Tibial artery (tissue), 4 donors: Measurements from ENCODE around the gene DHFR.

Experiments used
- DNase-seq, 2 donors: peaks; one replicate each; pipeline ENCODE4 v3.0.0-alpha.2; 2019
- H3K27ac ChIP-seq, 2 donors: fragments of 200-600 bp; sonication (generic) in 1 of 2; 1 replicate in 1 of 2; 2 replicates in 1 of 2; pipeline ENCODE4 v1.5.1; 2018 to 2019; ENCODE audit warnings: mild to moderate bottlenecking in 1 of 2
- H3K27me3 ChIP-seq, 2 donors: fragments of 200-600 bp; sonication (generic) in 1 of 2; one replicate each; pipeline versions ENCODE4 v1.5.1 to v1.6.0; 2016 to 2019
- H3K36me3 ChIP-seq, 3 donors: fragments of 200-600 bp; sonication (generic) in 2 of 3; one replicate each; pipeline ENCODE4 v1.5.1; 2016 to 2019; ENCODE audit warnings: mild to moderate bottlenecking in 2 of 3
- H3K4me1 ChIP-seq, 4 donors: fragments of 200-600 bp; sonication (generic) in 2 of 4; 1 replicate in 3 of 4; 2 replicates in 1 of 4; pipeline ENCODE4 v1.5.1; 2016 to 2019
- H3K4me3 ChIP-seq, 2 donors: fragments of 200-600 bp; sonication (generic) in 1 of 2; 1 replicate in 1 of 2; 2 replicates in 1 of 2; pipeline ENCODE4 v1.5.1; 2018 to 2019; ENCODE audit warnings: mild to moderate bottlenecking in 2 of 2
- H3K9me3 ChIP-seq, 3 donors: fragments of 200-600 bp; sonication (generic) in 1 of 3; one replicate each; pipeline ENCODE4 v1.5.1; 2016 to 2019
- intact Hi-C: fragments of 100-400 bp; cut with DNase I; formaldehyde crosslinking; loops from one replicate; pipeline ENCODE4 v1.15.0; 2023; ENCODE audit warnings: low total_unique reads
- TF ChIP-seq, protein P1 (sequence below), 2 experiments: fragments of 200-600 bp in 1 of 2; fragments of 450-650 bp in 1 of 2; IDR thresholded peaks; one replicate each; pipeline ENCODE4 v1.5.1; 2017 to 2019; ENCODE audit warnings: antibody characterized with exemption in 2 of 2, mild to moderate bottlenecking in 1 of 2, moderate library complexity in 1 of 2

DHFR gene

DNA sequence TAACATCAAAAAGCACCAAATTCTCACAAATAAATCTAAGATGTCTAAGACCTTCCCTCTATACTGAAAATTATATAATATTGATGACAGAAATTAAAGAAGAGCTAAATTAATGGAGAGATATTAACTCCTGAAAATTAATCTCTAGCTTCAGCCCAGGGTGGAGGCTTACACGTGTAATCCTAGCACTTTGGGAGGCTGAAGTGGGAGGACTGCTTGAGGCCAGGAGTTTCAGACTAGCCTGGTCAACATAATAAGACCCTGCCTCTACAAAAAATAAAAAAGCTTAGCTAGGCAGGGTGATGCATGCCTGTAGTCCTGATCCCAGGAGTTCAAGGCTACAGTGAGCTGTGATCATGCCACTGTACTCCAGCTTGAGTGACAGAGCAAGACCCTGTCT is 45.1 kb downstream of the DHFR start:
- H3K4me3 ChIP-seq = no peak overlapping the region
- H3K4me1 ChIP-seq = no peaks in the 10 kb centered on the region
- no peaks in the 10 kb centered on the region for H3K27me3 ChIP-seq
- H3K9me3 ChIP-seq = peaks cover 0 to 7% (median 0%) of the 10 kb centered on the region in 3 donors
- H3K36me3 ChIP-seq = no peaks in the 10 kb centered on the region
- intact Hi-C loops = no loop called here
- H3K27ac ChIP-seq = no peak overlapping the region
- DNase-seq = no peak
- TF ChIP-seq, protein P1, sequence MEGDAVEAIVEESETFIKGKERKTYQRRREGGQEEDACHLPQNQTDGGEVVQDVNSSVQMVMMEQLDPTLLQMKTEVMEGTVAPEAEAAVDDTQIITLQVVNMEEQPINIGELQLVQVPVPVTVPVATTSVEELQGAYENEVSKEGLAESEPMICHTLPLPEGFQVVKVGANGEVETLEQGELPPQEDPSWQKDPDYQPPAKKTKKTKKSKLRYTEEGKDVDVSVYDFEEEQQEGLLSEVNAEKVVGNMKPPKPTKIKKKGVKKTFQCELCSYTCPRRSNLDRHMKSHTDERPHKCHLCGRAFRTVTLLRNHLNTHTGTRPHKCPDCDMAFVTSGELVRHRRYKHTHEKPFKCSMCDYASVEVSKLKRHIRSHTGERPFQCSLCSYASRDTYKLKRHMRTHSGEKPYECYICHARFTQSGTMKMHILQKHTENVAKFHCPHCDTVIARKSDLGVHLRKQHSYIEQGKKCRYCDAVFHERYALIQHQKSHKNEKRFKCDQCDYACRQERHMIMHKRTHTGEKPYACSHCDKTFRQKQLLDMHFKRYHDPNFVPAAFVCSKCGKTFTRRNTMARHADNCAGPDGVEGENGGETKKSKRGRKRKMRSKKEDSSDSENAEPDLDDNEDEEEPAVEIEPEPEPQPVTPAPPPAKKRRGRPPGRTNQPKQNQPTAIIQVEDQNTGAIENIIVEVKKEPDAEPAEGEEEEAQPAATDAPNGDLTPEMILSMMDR (IDR thresholded peaks at IDR 0.05) = no peak

GRCh38 chr5:80608731-80609130 is 46.1 kb downstream of the DHFR start:
- no peaks in the 10 kb centered on the region for H3K36me3 ChIP-seq
- intact Hi-C loops = no loop called here
- peaks cover 0 to 7% (median 0%) of the 10 kb centered on the region in 3 donors for H3K9me3 ChIP-seq
- H3K27ac ChIP-seq = no peak overlapping the region
- no peak overlapping the region for H3K4me3 ChIP-seq
- TF ChIP-seq, protein P1 (IDR thresholded peaks at IDR 0.05) = no peak
- DNase-seq = no peak
- H3K27me3 ChIP-seq = no peaks in the 10 kb centered on the region
- no peaks in the 10 kb centered on the region for H3K4me1 ChIP-seq

DNA sequence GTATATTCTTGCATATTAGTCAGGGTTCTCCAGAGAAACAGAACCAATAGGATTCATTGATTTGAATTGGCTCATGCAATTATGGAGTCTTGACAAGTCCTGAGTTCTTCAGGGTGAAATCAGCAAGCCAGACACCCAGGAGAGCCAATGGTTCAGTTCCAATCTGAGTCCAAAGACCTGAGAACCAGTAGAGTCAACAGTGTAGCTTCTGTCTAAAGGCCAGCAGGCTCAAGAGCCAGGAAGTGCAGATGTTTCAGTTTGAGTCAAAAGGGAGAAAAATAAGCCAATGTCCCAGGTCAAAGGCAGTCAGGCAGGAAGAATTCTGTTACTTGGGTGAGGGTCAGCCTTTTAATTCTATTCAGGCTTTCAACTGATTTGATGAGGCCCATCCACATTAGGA is 47.0 kb downstream of the DHFR start:
- Histone ChIP-seq H3K36me3 (no peaks in the 10 kb centered on the region), H3K27me3 (no peaks in the 10 kb centered on the region), H3K4me3 (no peak overlapping the region), H3K27ac (no peak overlapping the region), H3K4me1 (no peaks in the 10 kb centered on the region), H3K9me3 (peaks cover 0 to 7% (median 0%) of the 10 kb centered on the region in 3 donors)
- DNase-seq = no peak
- intact Hi-C loops = no loop called here
- TF ChIP-seq, protein P1 (IDR thresholded peaks at IDR 0.05) = no peak

DNA sequence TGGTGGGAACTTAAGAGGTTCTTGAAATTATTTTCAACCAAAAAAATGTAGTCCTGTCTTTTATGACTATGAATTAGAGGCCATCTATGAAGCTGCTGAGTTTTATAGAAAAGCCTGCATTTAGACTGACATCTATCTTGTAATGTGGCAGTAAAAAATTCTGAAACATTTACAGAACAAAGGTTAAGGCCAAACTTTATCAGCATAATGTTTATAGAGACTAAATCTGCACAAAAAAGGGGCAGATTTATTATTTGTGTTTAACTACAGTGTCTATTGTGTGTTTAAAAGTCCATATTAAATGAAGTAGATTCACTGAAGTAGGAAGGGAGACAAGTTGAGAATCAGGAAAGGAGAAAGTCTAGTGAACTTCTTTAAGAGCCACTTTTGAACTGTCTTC is 47.4 kb downstream of the DHFR start:
- no peak overlapping the region for H3K27ac ChIP-seq
- H3K27me3 ChIP-seq = no peaks in the 10 kb centered on the region
- TF ChIP-seq, protein P1 (IDR thresholded peaks at IDR 0.05) = no peak
- no peaks in the 10 kb centered on the region for H3K4me1 ChIP-seq
- intact Hi-C loops = no loop called here
- no peaks in the 10 kb centered on the region for H3K36me3 ChIP-seq
- peaks cover 0 to 7% (median 0%) of the 10 kb centered on the region in 3 donors for H3K9me3 ChIP-seq
- H3K4me3 ChIP-seq = no peak overlapping the region
- DNase-seq = no peak

- no peak overlapping the region for H3K4me3 ChIP-seq
- no peak for DNase-seq
- H3K9me3 ChIP-seq = no peaks in the 10 kb centered on the region
- H3K4me1 ChIP-seq = no peaks in the 10 kb centered on the region
- no peak overlapping the region for H3K27ac ChIP-seq
- intact Hi-C loops = no loop called here
- TF ChIP-seq, protein P1 (IDR thresholded peaks at IDR 0.05) = no peak
- H3K27me3 ChIP-seq = no peaks in the 10 kb centered on the region
- H3K36me3 ChIP-seq = no peaks in the 10 kb centered on the region
Observed at GRCh38 chr5:80600943-80601693, 53.7 kb downstream of the DHFR start.
